Measurements from ENCODE around the gene TRIM69.
A peak's percentile ranks its signal among the peaks of the same experiment; 100 is the strongest.

TRIM69 gene

GRCh38 chr15:44706401-44706800 is 29.9 kb upstream of the TRIM69 start:
- no peak for TF ChIP-seq CTCF (IDR thresholded peaks at IDR 0.05)

GRCh38 chr15:44706946-44707636 is 29.2 kb upstream of the TRIM69 start:
- TF ChIP-seq CTCF (IDR thresholded peaks at IDR 0.05): no peak

- peak; percentile 41; the same call in 1 of the 2 replicates for TF ChIP-seq CTCF (IDR thresholded peaks at IDR 0.05)
Observed at GRCh38 chr15:44710236-44711095, 25.9 kb upstream of the TRIM69 start.

GRCh38 chr15:44711096-44711742 is 25.1 kb upstream of the TRIM69 start, which contains the start of the genes B2M and PATL2:
B2M (plus strand) TSS chr15:44711517; CDS start chr15:44711547, 30 bp downstream.
PATL2 (minus strand) TSS chr15:44711323; CDS start chr15:44676490, 34,833 bp downstream.
- no peak for TF ChIP-seq CTCF (IDR thresholded peaks at IDR 0.05)

- TF ChIP-seq CTCF (IDR thresholded peaks at IDR 0.05): no peak
Observed at GRCh38 chr15:44711743-44712345, 24.5 kb upstream of the TRIM69 start.

- TF ChIP-seq CTCF (IDR thresholded peaks at IDR 0.05): no peak
Observed at GRCh38 chr15:44712346-44713005, 23.9 kb upstream of the TRIM69 start.
